Stimulated activated CD8-positive, alpha-beta memory T cell treated with anti-CD3 and anti-CD28 coated beads, Interleukin-4, amount 100 ng/mL, for 4 hours (primary cell): Measurements from ENCODE around the gene RELL1.

Experiments
- DNase-seq, 2 donors: peaks; one replicate each; pipeline ENCODE4 v3.0.0-alpha.2; 2020; ENCODE audit warnings: low read depth in 2 of 2, low spot score in 1 of 2

The RELL1 gene

DNA sequence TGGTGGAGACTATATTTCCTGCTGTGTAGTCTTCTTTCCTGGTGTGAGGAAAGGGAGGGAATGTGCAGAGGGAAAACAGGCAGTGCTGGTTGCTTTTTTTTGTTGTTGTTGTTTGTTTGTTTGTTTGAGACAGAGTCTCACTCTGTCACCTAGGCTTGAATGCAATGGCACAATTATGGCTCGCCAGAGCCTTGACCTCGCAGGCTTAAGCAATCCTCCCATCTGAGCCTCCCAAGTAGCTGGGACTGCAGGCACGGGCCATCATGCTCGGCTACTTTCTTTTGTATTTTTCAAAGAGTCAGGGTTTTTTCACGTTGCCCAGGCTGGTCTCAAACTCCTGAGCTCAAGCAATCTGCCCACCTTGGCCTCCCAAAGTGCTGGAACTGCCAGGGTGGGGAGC, 82.5 kb downstream of the RELL1 start:
- DNase-seq = no peak

DNA sequence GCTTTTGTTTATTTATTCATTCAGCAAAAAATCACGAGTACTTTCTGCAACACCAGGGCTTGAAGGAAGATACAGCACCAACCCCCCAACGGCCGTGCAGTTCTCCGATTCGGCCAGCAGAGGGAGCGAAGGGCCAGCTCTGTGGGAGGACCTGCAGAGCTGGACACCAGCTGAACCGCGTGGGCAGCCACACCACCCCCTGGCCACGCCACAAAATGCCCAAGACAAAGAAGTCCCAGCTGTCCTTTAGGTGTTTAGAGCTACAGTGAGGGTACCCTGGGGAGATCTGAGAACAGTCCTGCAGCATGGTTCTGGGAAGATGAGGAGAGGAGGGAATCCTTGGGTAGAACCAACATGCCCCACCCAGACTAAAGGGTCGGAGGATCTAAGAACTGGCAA, 83.1 kb downstream of the RELL1 start:
- DNase-seq = peak; percentile 49 to 56

DNA sequence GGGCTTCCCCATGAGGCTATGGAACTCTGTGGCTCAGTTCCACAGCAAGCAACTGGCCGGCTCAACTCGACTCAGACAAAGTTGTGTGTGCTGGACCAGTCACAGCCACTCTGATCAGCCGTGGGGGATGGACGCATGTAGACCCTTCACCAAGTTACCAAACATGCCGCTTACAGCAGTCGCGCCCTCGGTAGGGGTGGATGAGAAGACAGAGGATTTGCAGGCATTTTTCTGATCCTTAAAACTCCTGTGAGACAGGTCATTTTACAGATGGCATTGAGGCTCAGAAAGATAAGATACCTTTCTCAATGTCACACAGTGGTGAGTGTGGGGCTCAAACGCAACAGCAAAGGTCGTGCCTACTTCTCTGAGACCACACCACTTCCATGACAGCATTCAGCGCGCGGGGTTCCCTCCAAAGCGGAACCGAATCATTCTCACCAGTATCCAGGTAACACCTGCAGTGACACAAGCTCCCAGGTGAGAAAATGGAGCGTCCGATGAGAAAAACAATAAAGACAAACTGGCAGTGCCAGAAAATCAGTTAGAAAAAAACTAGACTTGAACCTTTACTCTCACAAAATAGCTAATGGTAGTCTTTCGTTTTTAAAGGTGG, 83.6 kb downstream of the RELL1 start:
- DNase-seq = no peak

DNA sequence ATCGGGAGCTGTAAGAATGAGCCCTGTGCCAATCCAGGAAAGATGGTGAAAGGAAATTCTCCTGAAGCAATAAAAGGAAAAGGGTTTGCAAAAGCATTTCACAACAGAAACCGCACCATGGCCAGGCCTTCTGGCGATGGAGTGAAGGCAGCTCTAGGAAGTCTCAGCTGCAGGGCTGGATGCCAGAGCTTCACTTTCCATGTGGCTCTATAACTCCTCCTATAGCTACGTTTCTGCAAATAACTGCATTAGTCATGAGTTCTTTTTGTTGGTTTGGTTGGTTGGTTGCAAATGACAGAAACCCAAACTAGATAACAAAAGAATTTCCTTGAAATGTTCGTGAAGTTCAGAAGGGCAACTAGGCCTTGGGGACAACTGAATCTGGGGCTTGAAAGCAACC, 84.6 kb downstream of the RELL1 start:
- DNase-seq = no peak

DNA sequence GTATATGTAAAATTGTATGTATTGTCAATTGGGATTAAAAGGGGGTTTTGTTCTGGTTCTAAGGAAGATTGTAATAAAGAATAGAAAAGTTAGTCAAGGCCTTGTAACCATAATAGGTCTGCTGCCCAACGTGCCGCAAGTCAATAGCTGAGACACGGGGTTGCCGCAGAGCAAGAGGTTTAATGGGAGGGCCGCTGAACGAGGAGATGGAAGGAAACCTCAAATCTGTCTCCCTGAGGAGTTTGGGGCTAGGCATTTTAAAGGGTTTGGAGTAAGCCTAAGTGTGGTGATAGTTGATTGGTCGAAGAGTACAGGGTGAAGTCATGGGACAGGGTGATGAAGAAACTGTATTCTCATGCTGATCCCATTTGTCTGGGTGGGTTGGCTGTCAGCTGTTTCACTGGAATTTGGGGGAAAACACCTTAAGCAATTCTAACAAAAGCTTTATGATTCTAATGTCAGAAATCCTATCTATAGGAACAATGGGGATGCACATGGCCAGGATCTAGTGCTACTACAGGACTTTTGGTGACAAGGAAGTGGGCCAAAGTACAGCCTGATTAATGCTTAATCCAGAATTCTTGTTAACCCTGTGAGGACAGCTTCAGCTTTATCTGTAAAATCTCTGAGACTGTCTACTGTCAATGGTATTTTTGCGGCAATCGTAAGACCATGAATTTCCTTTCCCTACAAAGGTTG, 86.9 kb downstream of the RELL1 start:
- no peak for DNase-seq

DNA sequence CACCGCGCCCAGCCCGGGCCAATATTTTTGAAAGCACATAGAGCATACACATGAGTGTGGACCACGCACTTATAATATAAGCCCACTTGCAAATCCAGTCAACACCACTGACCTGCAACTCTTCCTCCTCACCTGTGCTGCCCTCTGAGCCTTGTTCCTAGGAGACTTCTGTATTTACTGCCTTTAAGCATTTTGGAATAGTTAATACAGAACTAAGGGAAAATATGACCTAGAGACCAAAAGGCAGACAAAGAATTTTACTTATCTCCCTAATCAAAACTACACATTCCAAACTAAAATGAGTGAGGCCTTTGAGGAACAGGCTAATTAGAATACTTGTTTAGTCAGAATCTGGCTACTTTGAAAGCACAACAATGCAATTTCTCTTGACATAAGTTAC, 89.1 kb downstream of the RELL1 start:
- DNase-seq = no peak

DNA sequence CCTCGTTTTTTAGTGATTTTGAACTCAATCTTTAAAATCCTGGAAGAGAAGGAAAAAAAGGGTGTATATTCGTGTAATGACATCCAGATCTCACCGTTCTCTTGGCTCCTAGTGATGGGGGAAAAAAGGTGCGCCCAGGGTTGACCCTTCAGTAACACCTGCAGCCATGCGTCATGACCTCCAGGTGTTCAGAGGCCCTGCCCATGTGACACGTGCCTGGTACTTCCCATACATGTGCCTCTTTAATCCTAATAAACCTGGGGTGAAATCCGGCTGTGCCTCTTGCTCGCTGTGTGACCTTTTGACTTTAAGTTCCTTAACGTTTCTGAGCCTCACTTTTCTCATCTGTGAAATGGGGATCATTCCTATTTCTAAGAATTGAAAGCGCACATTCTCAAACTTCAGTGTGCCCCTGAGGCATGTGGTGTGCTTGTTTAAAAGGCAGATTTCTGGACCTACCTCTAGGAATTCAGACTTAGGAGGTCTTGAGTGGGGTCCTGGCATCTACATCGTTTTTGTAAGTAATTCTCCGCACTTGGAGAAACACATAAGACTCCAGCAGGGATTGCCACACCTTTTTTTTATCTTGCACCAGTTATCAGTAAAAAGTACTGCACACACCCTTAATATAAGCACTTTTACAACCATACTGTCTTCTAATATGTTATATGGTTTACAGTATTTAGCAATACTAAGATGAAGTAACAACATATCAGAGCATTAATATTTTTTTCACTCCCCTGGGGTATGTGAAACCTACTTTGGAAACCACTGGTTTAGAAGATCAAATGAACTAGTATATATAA, 90.1 kb downstream of the RELL1 start:
- DNase-seq = no peak

DNA sequence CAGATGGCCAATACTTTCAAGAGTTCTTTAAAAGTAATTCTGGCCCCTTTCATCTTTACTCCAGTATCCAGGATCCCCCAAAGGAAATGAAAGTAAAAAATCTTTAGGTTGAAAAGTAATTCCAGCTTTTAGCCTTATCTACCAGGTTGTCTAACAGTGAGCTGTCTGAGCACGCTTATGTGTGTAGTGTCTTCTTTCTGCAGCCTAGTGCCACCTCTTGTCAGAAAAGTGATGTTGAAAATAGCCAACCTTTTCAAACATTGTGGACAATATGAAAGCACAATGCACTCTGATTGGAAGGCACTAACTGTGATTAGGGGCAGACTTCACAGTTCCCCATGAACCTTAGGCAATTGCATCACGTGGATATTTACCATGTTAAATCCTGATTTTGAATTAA, 92.1 kb downstream of the RELL1 start:
- no peak for DNase-seq

DNA sequence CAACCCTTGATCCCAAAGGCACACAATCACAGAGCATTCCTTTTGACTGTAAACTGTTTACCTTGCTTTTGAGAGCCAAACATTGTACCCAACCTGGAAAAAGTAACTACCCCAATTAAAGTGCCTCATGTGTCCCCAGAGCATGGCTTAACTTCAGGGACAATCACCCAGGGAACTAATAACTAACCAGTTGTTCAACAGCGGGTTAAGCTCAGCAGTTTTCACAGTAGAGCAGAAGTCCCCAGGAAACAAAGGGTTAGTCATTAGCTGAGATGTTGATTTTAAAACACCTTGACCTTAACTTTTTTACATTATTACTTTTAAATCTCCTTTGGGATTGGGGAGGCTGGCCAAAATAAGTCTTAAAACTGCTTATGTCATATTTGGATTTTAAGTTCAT, 94.8 kb downstream of the RELL1 start:
- no peak for DNase-seq

DNA sequence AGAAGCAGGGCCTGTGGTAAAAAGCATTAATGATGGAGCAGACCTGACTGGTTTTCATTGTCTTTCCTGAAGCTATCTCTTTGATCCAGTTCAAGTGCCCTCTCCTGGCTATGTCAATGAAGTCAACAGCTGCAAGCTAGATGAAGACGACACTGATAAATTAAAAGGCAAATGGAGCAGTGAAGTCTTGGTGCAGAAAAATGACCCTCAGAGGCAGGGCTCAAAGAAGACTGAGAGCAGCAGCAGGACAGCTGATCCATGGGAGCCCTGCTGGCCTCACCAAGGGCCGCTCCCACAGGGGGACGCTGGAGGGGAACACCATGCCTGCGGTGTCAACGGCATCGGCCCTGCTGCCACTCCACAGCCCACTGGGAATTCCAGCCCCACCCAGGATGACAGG, 96.2 kb downstream of the RELL1 start:
- no peak for DNase-seq

DNA sequence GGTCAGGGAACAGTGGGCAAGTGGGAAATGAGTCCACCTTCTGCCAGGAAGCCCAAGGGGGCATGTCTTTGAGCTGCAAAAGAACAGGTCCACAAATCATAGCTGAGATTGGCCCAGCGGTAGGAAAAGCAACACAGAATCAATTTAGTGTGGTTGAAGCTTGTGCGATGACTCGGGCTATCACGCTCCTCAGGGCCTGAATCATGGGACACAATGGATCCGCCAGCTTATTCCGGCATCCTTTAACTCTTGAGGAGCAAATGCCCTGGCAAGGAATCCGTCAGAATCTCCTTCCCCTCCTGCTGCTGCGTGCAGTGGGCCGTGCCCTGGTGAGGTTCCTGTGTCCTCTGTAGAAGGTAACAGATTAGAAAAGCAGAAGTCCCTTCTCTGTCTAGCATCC, 98.0 kb downstream of the RELL1 start:
- no peak for DNase-seq

DNA sequence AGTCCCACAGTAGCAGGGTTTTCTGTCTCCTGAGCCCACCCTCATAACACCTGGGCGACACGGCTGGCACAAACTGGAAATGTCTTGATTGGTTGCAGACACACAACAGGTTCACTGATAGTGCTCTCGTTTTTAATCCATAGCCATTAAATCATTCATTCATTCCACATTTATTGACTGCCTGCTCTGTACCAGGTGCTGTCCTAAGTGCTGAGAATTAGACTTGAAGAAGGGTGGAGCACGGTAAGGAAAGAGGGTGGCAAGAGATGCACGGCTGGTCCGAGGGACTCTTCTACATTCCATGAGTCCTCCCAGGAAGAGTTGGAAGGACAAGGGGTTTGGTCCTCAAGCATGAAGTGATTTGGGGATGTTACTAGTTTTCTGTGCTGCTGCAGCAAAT, 100.0 kb downstream of the RELL1 start:
- DNase-seq = no peak

DNA sequence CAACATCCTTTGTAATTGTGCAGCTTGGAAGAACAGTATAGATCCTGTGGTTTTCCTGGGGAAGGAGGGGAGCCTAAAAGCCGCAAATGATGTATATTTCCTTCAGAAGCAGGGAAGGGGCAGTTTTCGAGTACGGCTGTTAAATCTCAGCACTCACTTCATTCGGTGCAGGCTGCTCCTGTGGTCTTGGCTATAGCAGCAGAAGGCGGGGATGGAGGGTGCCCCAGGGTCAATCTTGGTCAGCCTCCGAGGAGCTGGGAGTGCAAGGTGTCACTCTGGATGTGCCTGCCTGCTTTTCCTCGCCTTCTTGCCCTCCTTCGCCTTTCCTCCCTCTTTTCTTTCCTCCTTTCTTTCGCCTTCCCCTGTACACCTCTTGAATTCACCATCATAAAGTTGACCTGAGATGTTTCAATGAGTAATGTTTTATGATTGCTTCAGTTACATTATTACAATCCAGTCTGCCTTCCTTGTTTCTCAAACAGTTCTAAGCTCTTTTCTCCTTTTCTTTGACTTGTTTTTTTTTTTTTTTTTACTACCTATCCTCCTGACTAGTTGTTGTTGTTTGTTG, 101.6 kb downstream of the RELL1 start:
- DNase-seq = no peak

DNA sequence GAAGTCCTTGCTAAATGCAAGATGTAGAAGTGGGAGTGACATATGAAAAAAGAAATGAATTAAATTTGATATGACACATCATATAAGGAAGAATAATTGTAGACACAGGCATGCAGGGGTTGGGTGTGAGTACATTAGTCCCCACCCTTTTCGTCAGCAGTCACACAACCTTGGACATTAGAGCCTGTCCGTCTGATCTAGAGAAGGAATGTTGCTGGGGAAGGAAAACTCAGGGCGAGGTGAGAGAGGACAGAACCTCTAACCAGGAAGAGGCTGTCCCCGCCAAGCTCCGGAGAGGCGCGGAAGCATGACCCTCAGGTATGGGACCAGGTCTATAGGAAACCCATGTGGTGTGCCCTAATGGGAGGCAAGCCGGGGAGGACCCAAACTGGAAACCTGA, 102.1 kb downstream of the RELL1 start:
- no peak for DNase-seq

DNA sequence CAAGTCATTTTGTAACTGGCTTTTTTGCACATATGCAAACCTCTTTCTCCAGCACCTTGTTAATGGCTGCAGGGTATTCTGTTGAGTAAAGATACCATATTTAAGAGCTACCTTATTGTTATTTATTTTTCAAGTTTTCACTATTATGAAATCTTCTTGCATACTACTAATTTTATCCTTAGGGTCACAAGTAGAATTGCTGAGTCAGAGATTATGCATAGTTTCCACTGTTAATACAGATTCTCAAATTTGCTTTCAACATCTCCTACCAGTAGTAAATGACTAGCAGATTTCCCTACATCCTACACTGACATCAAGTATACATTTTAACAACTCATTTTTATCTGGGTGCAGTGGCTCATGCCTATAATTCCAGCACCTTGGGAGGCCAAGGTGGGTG, 112.6 kb downstream of the RELL1 start:
- no peak for DNase-seq

DNA sequence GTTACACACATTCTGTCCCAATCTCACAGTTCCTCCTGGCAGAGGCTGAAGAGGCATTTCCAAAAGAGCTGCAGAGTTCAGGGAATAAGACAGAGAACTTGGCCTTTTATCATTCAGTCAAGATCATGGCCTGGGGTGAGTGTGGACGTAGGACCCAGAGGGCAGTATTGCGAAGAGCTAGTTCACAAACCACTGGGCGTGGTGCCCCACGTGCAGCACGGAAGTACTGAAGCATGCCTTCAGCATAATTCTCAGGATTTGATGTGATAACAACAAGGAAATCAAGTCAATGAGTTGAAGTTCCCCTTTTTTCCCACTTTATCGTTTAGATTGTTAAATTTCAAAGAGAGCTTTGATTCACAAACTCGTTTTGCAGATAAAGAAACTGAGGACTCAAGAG, 117.7 kb downstream of the RELL1 start:
- DNase-seq = no peak

DNA sequence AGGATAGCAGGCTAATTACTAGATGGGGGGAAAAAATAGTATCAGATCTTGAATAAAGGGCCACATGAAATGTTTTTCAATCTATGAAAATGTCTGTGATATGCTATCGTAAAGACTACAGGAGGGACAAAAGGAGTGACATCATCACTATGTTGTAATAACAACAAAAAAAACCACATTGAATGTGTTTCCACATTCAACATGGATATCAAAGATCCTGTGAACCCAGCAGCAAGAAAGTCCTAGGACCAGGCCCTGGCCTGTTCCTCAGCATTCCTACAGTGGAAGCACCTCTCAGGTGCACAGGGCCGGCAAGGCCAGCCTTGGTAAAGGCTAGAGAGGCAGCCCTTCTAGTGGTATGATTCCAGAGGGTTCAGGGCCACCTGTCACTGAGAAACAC, 118.3 kb downstream of the RELL1 start:
- DNase-seq = no peak

DNA sequence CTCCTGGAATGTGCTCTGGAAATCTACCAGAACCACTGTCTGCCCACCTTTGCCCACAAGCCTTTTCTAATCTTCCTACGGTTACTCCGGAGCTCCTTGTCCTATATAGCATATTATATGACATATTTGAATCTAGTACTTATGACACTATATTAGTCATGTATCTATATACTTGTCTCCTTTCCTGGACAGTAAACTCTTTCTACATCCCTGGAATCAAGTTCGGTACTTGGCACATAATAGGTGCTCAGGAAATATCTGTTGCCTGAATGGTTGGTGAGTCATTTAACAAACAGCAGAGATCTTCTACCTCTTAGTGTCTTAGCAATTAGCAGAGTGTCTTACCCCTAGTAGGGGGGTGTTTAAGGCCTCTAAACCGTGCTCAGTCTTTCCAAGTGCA, 123.6 kb downstream of the RELL1 start:
- DNase-seq = no peak

DNA sequence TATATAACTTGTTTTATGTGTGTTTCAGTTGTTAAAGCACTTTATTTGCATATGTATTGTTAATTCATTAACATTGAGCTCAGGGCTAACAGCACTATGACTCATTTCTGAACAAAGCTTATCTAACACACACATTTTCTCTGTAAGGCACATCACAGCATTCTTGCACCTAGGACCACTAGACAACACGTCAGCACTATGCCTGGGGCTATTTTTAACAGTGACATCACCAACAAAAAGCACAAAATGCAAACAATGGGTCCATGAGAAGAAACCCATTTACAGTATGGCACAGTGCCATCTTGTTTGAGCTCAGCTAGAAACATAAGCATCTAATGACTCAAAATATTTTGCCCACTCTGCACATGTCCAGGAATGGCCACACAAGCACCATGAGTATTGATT, 124.4 kb downstream of the RELL1 start:
- no peak for DNase-seq

DNA sequence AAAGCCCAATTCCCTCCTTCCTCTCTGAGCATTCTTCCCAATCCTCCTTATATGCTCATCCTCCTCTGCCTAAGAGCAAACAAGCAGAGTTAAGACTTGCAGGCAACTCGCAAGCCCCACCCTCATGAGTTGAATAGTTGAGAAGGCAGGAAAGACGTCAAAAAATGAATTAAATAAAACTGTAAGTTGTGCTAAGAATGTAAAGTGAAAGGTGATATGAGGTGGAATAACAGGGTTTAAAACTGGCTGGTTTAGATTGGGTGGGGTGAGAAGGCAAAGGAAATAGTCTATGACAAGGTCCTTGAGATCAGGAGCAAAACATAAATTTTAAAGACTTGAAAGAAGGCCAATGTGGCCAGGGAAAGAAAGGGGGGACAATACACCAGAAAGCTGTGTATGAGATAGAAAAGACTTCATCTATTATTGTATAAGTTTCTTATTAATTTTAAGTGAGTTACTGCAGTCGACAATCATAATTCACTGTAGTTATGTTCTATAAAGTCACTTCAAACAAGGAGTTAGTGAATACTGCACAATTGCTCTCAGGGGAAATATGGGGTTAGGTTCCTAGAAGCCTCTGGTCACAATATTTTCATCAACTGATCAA, 124.9 kb downstream of the RELL1 start:
- DNase-seq = no peak
